HL-60 (cell line): ENCODE measurements around the gene PPL.

Experiments used
- DNase-seq, 2 experiments: peaks; one replicate each; pipeline ENCODE4 v3.0.0-alpha.2; 2010 to 2020; ENCODE audit warnings: low read depth in 1 of 2, low spot score in 1 of 2
- H3K27ac ChIP-seq: fragments of 250-450 bp; sonication (Bioruptor Pico); replicated peaks from 2 replicates; pipeline ENCODE4 v1.5.1; 2020; ENCODE audit warnings: mild to moderate bottlenecking, moderate library complexity
- H3K27me3 ChIP-seq: fragments of 250-450 bp; sonication (Bioruptor Pico); 2 replicates; pipeline ENCODE4 v1.5.1; 2021; ENCODE audit warnings: mild to moderate bottlenecking, moderate library complexity; ENCODE audit not compliant: insufficient read depth, poor library complexity, severe bottlenecking
- H3K4me3 ChIP-seq: replicated peaks from 2 replicates; pipeline ENCODE4 v1.5.1; 2011; ENCODE audit warnings: mild to moderate bottlenecking, control low read depth, low read length; ENCODE audit not compliant: insufficient read depth
- POLR2AphosphoS5 ChIP-seq: IDR thresholded peaks from 2 replicates; pipeline ENCODE4 v1.6.1; 2012; ENCODE audit warnings: low read depth
- SPI1 ChIP-seq: IDR thresholded peaks from 2 replicates; pipeline ENCODE4 v1.6.1; 2012; ENCODE audit warnings: low read depth, mild to moderate bottlenecking, borderline replicate concordance
- TF ChIP-seq, protein P1 (sequence below): IDR thresholded peaks from 2 replicates; pipeline ENCODE4 v1.6.1; 2012; ENCODE audit warnings: low read depth; ENCODE audit not compliant: insufficient replicate concordance

Gene PPL

DNA sequence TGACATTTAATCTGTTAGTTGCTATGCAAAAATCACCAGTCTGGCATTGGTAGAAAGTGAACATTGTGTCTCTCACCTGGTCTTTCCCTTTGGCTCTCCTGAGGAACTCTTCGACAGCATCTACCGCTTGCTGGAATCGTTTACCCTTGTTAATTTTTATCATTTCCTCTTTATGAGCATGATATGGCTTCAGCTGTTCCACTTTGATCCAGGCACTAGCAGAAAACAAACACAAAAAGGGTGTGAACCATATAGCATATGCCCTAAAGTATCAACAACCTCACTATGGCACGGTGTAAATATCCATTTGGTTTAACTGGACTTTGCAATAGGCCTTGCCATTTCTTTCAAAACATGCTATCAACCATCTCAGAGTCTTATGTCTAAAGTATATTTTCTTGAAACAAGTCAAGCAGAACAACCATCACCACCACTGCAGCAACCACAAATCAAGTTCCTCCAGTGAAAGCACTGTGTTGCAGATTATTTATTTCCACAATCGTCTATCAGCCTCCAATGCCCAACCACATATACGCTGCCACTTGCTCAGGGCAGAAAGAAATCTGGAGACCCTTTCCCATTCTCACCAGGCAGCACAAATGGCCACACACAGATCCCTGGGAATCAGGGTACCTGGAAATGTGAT lies 104.1 kb downstream of the PPL start:
- Histone ChIP-seq H3K4me3 (no peak overlapping the region), H3K27me3 (no peaks in the 10 kb centered on the region), H3K27ac (no peak overlapping the region)
- TF ChIP-seq POLR2AphosphoS5 (no peak), SPI1 (no peak)
- TF ChIP-seq, protein P1, sequence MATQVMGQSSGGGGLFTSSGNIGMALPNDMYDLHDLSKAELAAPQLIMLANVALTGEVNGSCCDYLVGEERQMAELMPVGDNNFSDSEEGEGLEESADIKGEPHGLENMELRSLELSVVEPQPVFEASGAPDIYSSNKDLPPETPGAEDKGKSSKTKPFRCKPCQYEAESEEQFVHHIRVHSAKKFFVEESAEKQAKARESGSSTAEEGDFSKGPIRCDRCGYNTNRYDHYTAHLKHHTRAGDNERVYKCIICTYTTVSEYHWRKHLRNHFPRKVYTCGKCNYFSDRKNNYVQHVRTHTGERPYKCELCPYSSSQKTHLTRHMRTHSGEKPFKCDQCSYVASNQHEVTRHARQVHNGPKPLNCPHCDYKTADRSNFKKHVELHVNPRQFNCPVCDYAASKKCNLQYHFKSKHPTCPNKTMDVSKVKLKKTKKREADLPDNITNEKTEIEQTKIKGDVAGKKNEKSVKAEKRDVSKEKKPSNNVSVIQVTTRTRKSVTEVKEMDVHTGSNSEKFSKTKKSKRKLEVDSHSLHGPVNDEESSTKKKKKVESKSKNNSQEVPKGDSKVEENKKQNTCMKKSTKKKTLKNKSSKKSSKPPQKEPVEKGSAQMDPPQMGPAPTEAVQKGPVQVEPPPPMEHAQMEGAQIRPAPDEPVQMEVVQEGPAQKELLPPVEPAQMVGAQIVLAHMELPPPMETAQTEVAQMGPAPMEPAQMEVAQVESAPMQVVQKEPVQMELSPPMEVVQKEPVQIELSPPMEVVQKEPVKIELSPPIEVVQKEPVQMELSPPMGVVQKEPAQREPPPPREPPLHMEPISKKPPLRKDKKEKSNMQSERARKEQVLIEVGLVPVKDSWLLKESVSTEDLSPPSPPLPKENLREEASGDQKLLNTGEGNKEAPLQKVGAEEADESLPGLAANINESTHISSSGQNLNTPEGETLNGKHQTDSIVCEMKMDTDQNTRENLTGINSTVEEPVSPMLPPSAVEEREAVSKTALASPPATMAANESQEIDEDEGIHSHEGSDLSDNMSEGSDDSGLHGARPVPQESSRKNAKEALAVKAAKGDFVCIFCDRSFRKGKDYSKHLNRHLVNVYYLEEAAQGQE, result no peak
- DNase-seq, result no peak
